Testis (tissue), 3 donors: ENCODE data around the gene OTUB2. TPM values are rescaled to one million over a fixed set of nuclear protein-coding genes. Genes with fewer than 3 reads are reported as not detected.

Source experiments
- DNase-seq: peaks from one replicate; pipeline ENCODE4 v3.0.0-alpha.2; 2019
- H3K27ac ChIP-seq, 2 donors: fragments of 200-600 bp; sonication (generic); one replicate each; pipeline ENCODE4 v1.5.1; 2019
- H3K27me3 ChIP-seq: fragments of 200-600 bp; sonication (generic); one replicate; pipeline ENCODE4 v1.5.1; 2019
- H3K36me3 ChIP-seq: fragments of 200-600 bp; sonication (generic); one replicate; pipeline ENCODE4 v1.5.1; 2017; ENCODE audit warnings: low read depth; ENCODE audit errors: missing control alignments
- H3K4me1 ChIP-seq: fragments of 200-600 bp; sonication (generic); one replicate; pipeline ENCODE4 v1.5.1; 2019
- H3K4me3 ChIP-seq, 2 donors: fragments of 200-600 bp; sonication (generic); one replicate each; pipeline ENCODE4 v1.5.1; 2017 to 2019
- H3K9me3 ChIP-seq: fragments of 200-600 bp; sonication (generic); one replicate; pipeline ENCODE4 v1.5.1; 2017
- CTCF ChIP-seq, 3 experiments: fragments of 450-650 bp in 2 of 3; fragments of 200-600 bp in 1 of 3; sonication (generic) in 1 of 3; IDR thresholded peaks; one replicate each; pipeline ENCODE4 v1.5.1; 2016 to 2019; ENCODE audit warnings: antibody characterized with exemption in 3 of 3, mild to moderate bottlenecking in 2 of 3, moderate library complexity in 1 of 3
- POLR2A ChIP-seq: fragments of 450-650 bp; IDR thresholded peaks from one replicate; pipeline ENCODE4 v1.6.1; 2017; ENCODE audit warnings: antibody characterized with exemption, mild to moderate bottlenecking, moderate library complexity
- WGBS, 2 donors: methylation state at CpG; one replicate each; pipeline ENCODE4 v1.1.5; 2018; 5-methylcytosine and 5-hydroxymethylcytosine counted together
- intact Hi-C: fragments of 100-400 bp; cut with DNase I; formaldehyde crosslinking; loops from one replicate; pipeline ENCODE4 v1.15.1; 2023; ENCODE audit warnings: low total_unique reads
- polyA plus RNA-seq: library from polyadenylated mRNA; stranded (reverse); fragments of 350-450 nt; fragmentation: Illumina TruSeq; extraction: RNeasy Lipid Tissue Mini Kit (QIAGEN cat#74804); gene quantifications from one replicate; pipeline ENCODE4 v1.2.3, GENCODE V29; 2014; ENCODE audit warnings: low read depth, low replicate concordance; ENCODE audit not compliant: insufficient read depth
- total RNA-seq, 2 donors: library from RNA; depleted of rRNA; stranded (reverse); fragments of >200 nt; gene quantifications; one replicate each; pipeline ENCODE4 v1.2.3, GENCODE V29; 2016

Gene OTUB2
- total and polyA plus RNA-seq, 3 donors from 2014 or later = 8.4 to 19.3 (median 16.8) TPM

GRCh38 chr14:94031883-94032279 is 5.7 kb downstream of the OTUB2 start:
- intact Hi-C loops = no loop called here
- no peaks in the 10 kb centered on the region for H3K9me3 ChIP-seq
- H3K36me3 ChIP-seq = no peaks in the 10 kb centered on the region
- no peaks in the 10 kb centered on the region for H3K27me3 ChIP-seq
- TF ChIP-seq CTCF (IDR thresholded peaks at IDR 0.05) (no peak), POLR2A (no peak)
- no peak overlapping the region for H3K4me3 ChIP-seq
- H3K4me1 ChIP-seq = no peaks in the 10 kb centered on the region
- WGBS, 2 donors = 84 to 89% methylated on average over 4 to 7 of the region's 7 CpGs
- no peak overlapping the region for H3K27ac ChIP-seq
- no peak for DNase-seq

DNA sequence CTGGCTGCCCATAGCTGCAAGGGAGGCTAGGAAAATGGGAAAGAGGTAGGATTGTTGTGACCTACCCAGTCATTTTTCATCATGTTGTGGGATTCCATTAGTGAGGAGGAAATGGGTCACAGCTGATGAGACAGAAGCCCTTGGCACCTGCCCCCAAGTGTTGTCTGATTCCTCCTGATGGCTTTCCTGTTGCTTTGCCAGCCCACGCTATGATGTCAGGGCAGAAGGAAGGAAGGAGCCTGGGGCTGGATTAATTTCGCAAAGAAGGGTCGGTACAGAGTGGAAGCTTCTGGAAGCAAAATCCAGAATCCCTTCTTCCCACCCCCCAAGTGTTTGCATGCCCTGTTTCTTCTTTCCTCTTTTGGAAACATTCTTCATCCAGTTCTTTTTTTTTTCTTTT is 8.7 kb downstream of the OTUB2 start:
- Histone ChIP-seq H3K36me3 (no peaks in the 10 kb centered on the region), H3K4me3 (no peak overlapping the region), H3K27me3 (no peaks in the 10 kb centered on the region), H3K9me3 (no peaks in the 10 kb centered on the region), H3K27ac (no peak overlapping the region), H3K4me1 (no peaks in the 10 kb centered on the region)
- 88 to 93% methylated on average over 3 of the region's 3 CpGs for WGBS, 2 donors
- no peak for TF ChIP-seq CTCF (IDR thresholded peaks at IDR 0.05)
- TF ChIP-seq POLR2A = no peak
- intact Hi-C loops = no loop called here
- DNase-seq = no peak

DNA sequence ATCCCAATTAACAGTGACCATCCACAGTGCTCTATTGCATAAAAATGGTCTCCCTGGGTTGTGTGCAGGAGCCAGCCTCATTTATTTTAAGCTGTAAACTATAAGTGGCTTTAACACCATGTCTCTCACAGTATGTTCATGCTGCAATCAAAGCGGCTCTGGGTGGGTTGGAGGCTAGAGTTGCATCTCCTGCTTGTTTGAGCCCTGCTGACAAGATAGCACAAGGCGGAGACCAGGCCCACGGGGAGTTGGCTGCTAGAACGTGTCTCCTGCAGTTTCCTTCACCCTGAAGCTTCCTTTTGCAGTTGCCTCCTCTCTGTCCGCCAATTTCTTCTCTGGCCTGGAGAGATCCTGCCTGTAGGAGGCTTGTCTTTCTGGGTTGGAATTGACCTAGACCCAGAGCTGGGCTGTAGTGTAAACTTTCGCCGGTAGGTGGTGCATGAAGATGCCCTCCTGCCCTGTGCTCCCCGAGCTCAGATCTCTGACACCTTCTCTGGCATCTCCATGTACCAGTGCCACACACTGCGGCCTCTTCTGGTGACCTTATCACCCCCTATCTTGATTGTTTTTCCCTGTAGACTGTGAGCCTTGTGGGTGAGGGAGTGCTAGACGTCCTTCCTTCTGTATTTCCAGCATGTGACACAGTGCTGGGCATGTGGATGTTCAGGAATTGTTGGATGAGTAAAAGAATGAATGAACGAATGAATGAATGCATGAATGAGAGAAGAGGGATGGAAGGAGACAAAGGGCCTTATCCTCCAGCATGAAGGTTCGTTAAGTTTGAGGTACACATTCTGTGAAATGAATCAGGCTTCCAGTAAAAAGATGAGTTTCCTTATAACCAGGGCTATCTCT is 10.4 kb downstream of the OTUB2 start:
- TF ChIP-seq POLR2A (no peak), CTCF (IDR thresholded peaks at IDR 0.05) (peak; percentile 72 to 77 (median 72))
- no peak overlapping the region for H3K4me3 ChIP-seq
- H3K36me3 ChIP-seq = no peaks in the 10 kb centered on the region
- DNase-seq = peak; percentile 86
- intact Hi-C loops = no loop called here
- no peak overlapping the region for H3K27ac ChIP-seq
- H3K4me1 ChIP-seq = peaks cover 7% of the 10 kb centered on the region
- no peaks in the 10 kb centered on the region for H3K9me3 ChIP-seq
- WGBS, 2 donors = 57 to 60% methylated on average over 12 of the region's 12 CpGs
- H3K27me3 ChIP-seq = no peaks in the 10 kb centered on the region

- TF ChIP-seq POLR2A = no peak
- TF ChIP-seq CTCF (IDR thresholded peaks at IDR 0.05) = no peak
- WGBS, 2 donors = 91 to 96% methylated on average over 7 to 9 of the region's 9 CpGs
- Histone ChIP-seq H3K4me3 (no peak overlapping the region), H3K27me3 (no peaks in the 10 kb centered on the region), H3K36me3 (no peaks in the 10 kb centered on the region), H3K27ac (no peak overlapping the region), H3K9me3 (no peaks in the 10 kb centered on the region), H3K4me1 (peaks cover 18% of the 10 kb centered on the region)
- intact Hi-C loops = no loop called here
- no peak for DNase-seq
Measured at GRCh38 chr14:94037954-94038353, 11.8 kb downstream of the OTUB2 start.

DNA sequence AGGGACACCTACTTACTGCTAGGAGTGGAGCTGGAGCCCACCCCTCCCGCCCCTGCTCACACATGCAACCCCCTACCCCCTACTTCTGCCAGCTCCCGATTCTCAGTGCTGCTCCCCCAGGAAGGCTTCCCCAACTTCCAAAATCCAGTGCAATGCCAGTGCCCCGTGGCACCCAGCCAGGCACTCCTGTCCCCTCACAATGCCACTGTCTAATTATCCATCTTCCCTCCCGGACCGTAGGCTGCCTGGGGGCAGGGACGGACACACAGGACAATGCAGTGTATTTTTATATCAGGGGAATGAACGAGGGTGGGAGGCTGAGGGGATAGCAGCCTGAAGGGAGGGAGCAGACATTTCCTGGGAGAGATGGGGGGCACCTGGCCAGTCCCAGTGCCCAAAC is 12.4 kb downstream of the OTUB2 start:
- Histone ChIP-seq H3K4me3 (no peak overlapping the region), H3K27me3 (no peaks in the 10 kb centered on the region), H3K9me3 (no peaks in the 10 kb centered on the region), H3K27ac (no peak overlapping the region), H3K36me3 (no peaks in the 10 kb centered on the region), H3K4me1 (peaks cover 18% of the 10 kb centered on the region)
- WGBS, 2 donors = 91 to 92% methylated on average over 7 of the region's 7 CpGs
- TF ChIP-seq POLR2A = no peak
- no peak for TF ChIP-seq CTCF (IDR thresholded peaks at IDR 0.05)
- DNase-seq = no peak
- intact Hi-C loops = no loop called here
